Prostate gland (tissue), 2 donors: ENCODE measurements around the gene ANKRD12. TPM values are rescaled to one million over a fixed set of nuclear protein-coding genes. Genes with fewer than 3 reads are reported as not detected.
"Not testable (repeated sequence)": the region's sequence is repeated elsewhere in the genome, so short reads cannot be mapped to it uniquely, and the experiment has no call there.

ENCODE experiments used
- DNase-seq: peaks from one replicate; pipeline ENCODE4 v3.0.0-alpha.2; 2019; ENCODE audit warnings: low spot score
- H3K27ac ChIP-seq, 2 donors: fragments of 200-600 bp; sonication (generic); 2 replicates each; pipeline ENCODE4 v1.5.1; 2017 to 2019
- H3K27me3 ChIP-seq: fragments of 200-600 bp; sonication (generic); replicated peaks from 2 replicates; pipeline ENCODE4 v1.5.1; 2019; ENCODE audit not compliant: insufficient read depth
- H3K36me3 ChIP-seq, 2 donors: fragments of 200-600 bp; sonication (generic); 1 replicate in 1 of 2; 2 replicates in 1 of 2; pipeline versions ENCODE4 v1.5.1 to v1.8.1; 2017 to 2019
- H3K4me1 ChIP-seq: fragments of 200-600 bp; sonication (generic); replicated peaks from 2 replicates; pipeline ENCODE4 v1.5.1; 2019
- H3K4me3 ChIP-seq, 2 donors: fragments of 200-600 bp; sonication (generic); 2 replicates each; pipeline ENCODE4 v1.5.1; 2017 to 2019
- H3K9me3 ChIP-seq: fragments of 200-600 bp; sonication (generic); 2 replicates; pipeline ENCODE4 v1.5.1; 2017
- POLR2A ChIP-seq: fragments of 450-650 bp; IDR thresholded peaks from one replicate; pipeline ENCODE4 v1.6.1; 2016; ENCODE audit warnings: antibody characterized with exemption, mild to moderate bottlenecking
- POLR2AphosphoS5 ChIP-seq: sonication (generic); formaldehyde crosslinking; IDR thresholded peaks from one replicate; pipeline ENCODE4 v1.6.1; 2017; ENCODE audit warnings: antibody characterized with exemption
- WGBS: methylation state at CpG from one replicate; pipeline ENCODE4 v1.1.5; 2018; 5-methylcytosine and 5-hydroxymethylcytosine counted together
- intact Hi-C: fragments of 100-400 bp; cut with DNase I; formaldehyde crosslinking; loops from one replicate; pipeline ENCODE4 v1.14.2; 2022
- total RNA-seq, 2 donors: library from RNA; depleted of rRNA; stranded (reverse); fragments of >200 nt; gene quantifications; one replicate each; pipeline ENCODE4 v1.1.0, GENCODE V29; 2016
- TF ChIP-seq, protein P1 (sequence below), 4 experiments: fragments of 200-600 bp in 2 of 4; fragments of 450-650 bp in 2 of 4; sonication (generic) in 2 of 4; IDR thresholded peaks; 1 replicate in 3 of 4; 2 replicates in 1 of 4; pipeline ENCODE4 v1.5.1; 2016 to 2019; ENCODE audit warnings: antibody characterized with exemption in 4 of 4, mild to moderate bottlenecking in 2 of 4, moderate library complexity in 2 of 4

ANKRD12 gene
- total RNA-seq, 2 donors from 2014 or later = 38.7 to 50.1 TPM

GRCh38 chr18:9150121-9150520, 13.5 kb downstream of the ANKRD12 start:
- 72% methylated on average over 5 of the region's 5 CpGs for WGBS
- DNase-seq = no peak
- Histone ChIP-seq H3K4me1 (no peaks in the 10 kb centered on the region), H3K27me3 (no peaks in the 10 kb centered on the region), H3K4me3 (no peak overlapping the region), H3K36me3 (no peaks in the 10 kb centered on the region), H3K9me3 (no peaks in the 10 kb centered on the region), H3K27ac (no peak overlapping the region)
- intact Hi-C loops = no loop called here
- TF ChIP-seq POLR2AphosphoS5 = no peak
- TF ChIP-seq, protein P1, sequence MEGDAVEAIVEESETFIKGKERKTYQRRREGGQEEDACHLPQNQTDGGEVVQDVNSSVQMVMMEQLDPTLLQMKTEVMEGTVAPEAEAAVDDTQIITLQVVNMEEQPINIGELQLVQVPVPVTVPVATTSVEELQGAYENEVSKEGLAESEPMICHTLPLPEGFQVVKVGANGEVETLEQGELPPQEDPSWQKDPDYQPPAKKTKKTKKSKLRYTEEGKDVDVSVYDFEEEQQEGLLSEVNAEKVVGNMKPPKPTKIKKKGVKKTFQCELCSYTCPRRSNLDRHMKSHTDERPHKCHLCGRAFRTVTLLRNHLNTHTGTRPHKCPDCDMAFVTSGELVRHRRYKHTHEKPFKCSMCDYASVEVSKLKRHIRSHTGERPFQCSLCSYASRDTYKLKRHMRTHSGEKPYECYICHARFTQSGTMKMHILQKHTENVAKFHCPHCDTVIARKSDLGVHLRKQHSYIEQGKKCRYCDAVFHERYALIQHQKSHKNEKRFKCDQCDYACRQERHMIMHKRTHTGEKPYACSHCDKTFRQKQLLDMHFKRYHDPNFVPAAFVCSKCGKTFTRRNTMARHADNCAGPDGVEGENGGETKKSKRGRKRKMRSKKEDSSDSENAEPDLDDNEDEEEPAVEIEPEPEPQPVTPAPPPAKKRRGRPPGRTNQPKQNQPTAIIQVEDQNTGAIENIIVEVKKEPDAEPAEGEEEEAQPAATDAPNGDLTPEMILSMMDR (IDR thresholded peaks at IDR 0.05) = no peak
- no peak for TF ChIP-seq POLR2A

DNA sequence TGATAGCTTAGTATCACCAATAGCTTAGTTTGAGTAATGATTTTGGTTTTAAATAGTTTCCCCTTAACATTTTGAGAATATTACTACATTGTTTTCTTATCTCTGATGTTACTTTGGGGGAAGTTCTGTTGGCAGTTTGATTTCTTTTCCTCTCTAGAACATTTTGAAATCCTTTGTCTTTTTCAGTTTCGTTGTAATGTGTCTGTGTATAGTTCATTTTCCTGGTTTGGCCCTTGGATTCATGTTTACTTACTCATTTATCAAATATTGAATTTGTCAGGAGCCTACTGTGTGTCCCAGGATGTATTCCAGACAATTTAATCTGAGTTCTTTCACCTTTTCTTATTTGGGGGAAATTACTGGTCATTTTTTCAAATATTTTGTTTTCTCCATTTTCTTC, 16.7 kb downstream of the ANKRD12 start:
- TF ChIP-seq POLR2AphosphoS5 = no peak
- no peak for TF ChIP-seq POLR2A
- WGBS = 57% methylated on average over 1 of the region's 1 CpG
- intact Hi-C loops = no loop called here
- H3K27ac ChIP-seq = no peak overlapping the region
- no peaks in the 10 kb centered on the region for H3K9me3 ChIP-seq
- H3K4me1 ChIP-seq = no peaks in the 10 kb centered on the region
- no peak overlapping the region for H3K4me3 ChIP-seq
- no peaks in the 10 kb centered on the region for H3K36me3 ChIP-seq
- DNase-seq = no peak
- H3K27me3 ChIP-seq = no peaks in the 10 kb centered on the region

- WGBS = 93% methylated on average over 4 of the region's 4 CpGs
- H3K9me3 ChIP-seq = no peaks in the 10 kb centered on the region
- H3K27ac ChIP-seq = no peak overlapping the region
- no peaks in the 10 kb centered on the region for H3K4me1 ChIP-seq
- no peak for DNase-seq
- TF ChIP-seq POLR2AphosphoS5 (no peak), POLR2A (no peak)
- TF ChIP-seq, protein P1 (IDR thresholded peaks at IDR 0.05) = no peak
- intact Hi-C loops = no loop called here
- H3K4me3 ChIP-seq = no peak overlapping the region
- no peaks in the 10 kb centered on the region for H3K27me3 ChIP-seq
- H3K36me3 ChIP-seq = no peaks in the 10 kb centered on the region
Observed at GRCh38 chr18:9156604-9157249, 20.1 kb downstream of the ANKRD12 start.

DNA sequence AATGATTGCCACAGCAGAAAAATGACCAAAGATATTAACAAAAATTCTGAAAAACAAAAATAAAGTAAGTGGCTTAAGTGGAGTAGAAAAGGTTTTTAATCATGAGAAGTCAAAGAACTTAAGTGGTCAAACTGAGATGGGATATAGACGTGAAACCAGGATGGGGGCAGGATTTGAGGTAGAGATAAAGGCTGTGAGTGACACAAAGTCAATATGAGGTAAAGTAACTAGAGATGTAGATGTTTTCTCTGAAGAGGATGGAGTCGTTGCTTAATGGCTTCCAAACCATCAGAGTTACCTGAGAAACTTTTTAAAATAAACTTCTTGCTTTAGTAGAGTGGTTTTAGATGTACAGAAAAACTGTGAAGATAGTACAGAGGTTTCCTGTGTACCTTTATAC, 21.2 kb downstream of the ANKRD12 start:
- 29% methylated on average over 2 of the region's 2 CpGs for WGBS

DNA sequence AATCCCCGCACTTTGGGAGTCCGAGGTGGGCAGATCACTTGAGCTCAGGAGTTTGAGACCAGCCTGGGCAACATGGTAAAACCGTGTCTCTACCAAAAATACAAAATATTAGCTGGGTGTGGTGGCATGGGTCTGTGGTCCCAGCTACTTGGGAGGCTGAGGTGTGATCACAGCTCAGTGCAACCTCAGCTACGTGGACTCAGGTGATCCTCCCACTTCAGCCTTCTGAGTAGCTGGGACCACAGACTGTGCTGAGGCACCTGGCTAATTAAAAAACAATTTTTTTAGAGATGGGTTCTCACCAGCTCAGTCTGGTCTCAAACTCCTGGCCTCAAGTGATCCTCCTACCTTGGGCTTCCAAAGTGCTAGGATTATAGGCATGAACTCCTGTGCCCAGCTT, 23.4 kb downstream of the ANKRD12 start:
- Histone ChIP-seq H3K27ac (no peak overlapping the region), H3K4me3 (no peak overlapping the region), H3K4me1 (no peaks in the 10 kb centered on the region), H3K36me3 (no peaks in the 10 kb centered on the region), H3K9me3 (no peaks in the 10 kb centered on the region), H3K27me3 (no peaks in the 10 kb centered on the region)
- WGBS = 98% methylated on average over 4 of the region's 4 CpGs
- TF ChIP-seq POLR2A = no peak
- TF ChIP-seq, protein P1 (IDR thresholded peaks at IDR 0.05) = no peak
- no peak for TF ChIP-seq POLR2AphosphoS5
- intact Hi-C loops = no loop called here
- no peak for DNase-seq

More for the DNA sequence above, 21.2 kb downstream of the ANKRD12 start:
- Histone ChIP-seq H3K27ac (no peak overlapping the region), H3K27me3 (no peaks in the 10 kb centered on the region), H3K36me3 (no peaks in the 10 kb centered on the region), H3K4me3 (no peak overlapping the region), H3K9me3 (no peaks in the 10 kb centered on the region), H3K4me1 (no peaks in the 10 kb centered on the region)
- TF ChIP-seq, protein P1 (IDR thresholded peaks at IDR 0.05) = no peak
- TF ChIP-seq POLR2AphosphoS5 (no peak), POLR2A (no peak)
- no peak for DNase-seq
- intact Hi-C loops = no loop called here

GRCh38 chr18:9162663-9163062, 26.1 kb downstream of the ANKRD12 start:
- H3K4me1 ChIP-seq, H3K36me3 ChIP-seq, H3K27ac ChIP-seq, H3K4me3 ChIP-seq, H3K27me3 ChIP-seq, intact Hi-C loops, DNase-seq, H3K9me3 ChIP-seq: not testable (repeated sequence)
- WGBS = 98% methylated on average over 4 of the region's 4 CpGs

GRCh38 chr18:9164149-9164548, 27.6 kb downstream of the ANKRD12 start:
- H3K27ac ChIP-seq, H3K4me1 ChIP-seq, intact Hi-C loops, H3K36me3 ChIP-seq, H3K9me3 ChIP-seq, DNase-seq, H3K4me3 ChIP-seq, H3K27me3 ChIP-seq: not testable (repeated sequence)

DNA sequence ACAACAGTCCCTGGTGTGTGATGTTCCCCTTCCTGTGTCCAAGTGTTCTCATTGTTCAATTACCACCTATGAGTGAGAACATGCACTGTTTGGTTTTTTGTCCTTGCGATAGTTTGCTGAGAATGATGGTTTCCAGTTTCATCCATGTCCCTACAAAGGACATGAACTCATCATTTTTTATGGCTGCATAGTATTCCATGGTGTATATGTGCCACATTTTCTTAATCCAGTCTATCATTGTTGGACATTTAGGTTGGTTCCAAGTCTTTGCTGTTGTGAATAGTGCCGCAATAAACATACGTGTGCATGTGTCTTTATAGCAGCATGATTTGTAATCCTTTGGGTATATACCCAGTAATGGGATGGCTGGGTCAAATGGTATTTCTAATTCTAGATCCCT, 29.3 kb downstream of the ANKRD12 start:
- 100% methylated on average over 1 of the region's 3 CpGs for whole genome bisulfite sequencing
- H3K9me3 ChIP-seq, H3K4me1 ChIP-seq, H3K36me3 ChIP-seq, H3K27ac ChIP-seq, H3K27me3 ChIP-seq, DNase-seq, intact Hi-C loops, H3K4me3 ChIP-seq: not testable (repeated sequence)
